ENCODE results near the gene ATG10.

The ATG10 gene

DNA sequence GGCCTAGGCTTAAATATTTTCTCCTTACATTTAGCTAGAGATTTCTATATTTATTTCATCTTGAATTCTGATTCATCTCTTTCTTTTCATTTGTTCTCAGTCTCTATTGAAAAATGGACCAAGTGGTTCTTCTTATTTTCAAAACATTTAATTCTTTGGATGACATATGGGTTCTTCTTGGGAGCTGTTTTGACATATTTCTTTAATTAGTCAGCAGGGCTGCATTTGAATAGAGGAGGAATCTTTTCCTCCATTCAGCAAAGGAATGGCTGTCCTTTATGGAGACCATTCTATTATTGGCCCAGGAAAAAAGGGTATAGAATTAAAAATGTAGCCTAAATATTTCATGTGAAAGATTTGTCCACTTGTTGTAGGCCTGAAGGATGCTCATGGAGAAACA lies 196.5 kb downstream of the ATG10 start:
- no peak for DNase-seq

DNA sequence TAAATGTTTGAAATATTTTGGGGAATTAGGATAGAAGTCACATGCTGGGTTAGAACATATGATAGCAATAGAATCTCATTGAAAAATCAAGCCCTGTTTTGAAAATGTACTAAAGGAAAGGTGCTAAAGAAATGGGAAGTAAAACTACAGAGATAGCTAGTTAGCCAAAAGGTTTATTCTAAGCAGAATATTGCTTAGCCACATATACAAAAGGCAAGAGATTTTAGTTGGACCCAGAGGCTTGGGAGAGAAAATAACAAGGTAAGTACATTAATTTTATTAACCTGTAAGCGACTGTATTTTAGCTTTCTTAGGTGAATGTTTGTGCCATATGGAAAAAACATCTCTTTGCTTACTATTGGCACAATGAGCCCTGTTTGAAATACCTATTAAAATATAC lies 198.1 kb downstream of the ATG10 start:
- no peak for DNase-seq

DNA sequence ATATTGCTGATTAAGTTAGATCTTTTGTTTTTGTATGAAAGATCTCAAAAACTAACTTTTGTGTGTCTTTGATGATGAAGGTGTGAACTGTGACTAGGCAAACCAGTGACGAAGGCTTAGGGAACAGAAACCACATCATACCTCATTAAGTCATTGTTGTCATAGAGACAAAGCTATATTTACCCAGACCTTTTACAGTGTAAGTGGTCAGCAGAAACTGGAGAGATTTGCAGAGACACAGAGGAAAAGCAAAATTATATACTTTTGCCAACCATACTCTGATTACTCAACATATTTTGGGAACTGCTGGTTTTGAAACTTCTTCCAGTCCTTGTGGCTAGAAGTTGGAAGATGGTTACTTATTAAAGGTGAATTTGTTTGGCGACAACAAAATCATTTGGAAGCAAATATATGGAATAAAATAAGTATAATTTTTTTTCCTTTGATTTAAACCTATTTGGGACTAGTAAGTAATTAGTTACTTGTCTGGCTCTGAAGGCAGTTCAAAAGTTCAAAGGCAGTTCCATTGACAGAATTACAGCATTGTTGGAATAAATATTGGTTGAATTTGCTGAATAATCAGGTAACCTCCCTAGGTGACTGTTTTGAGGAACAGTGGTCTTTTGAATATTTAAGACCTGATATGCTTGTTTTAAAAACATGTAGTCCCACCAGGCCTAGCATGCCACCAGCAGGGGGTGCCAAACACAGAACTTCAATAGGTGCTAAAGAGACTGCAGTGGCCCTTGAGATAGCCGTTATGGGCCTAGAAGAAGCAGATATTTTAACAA lies 202.5 kb downstream of the ATG10 start:
- peak; percentile 68 for DNase-seq

DNA sequence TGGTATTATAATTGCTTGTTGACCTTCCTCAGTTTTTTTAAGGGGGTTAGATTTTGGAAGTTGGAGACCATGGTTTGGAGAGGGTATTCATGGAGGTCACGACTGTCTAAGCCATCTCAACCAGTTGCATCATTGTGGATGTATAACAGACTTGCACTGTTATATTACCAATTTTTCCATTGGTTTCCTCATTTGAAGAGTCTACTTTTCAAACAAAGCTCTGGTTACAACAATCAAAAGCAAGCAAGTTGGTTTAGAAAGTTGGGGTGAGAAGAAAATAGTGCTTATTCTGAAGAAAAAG lies 203.0 kb downstream of the ATG10 start:
- DNase-seq, result no peak

DNA sequence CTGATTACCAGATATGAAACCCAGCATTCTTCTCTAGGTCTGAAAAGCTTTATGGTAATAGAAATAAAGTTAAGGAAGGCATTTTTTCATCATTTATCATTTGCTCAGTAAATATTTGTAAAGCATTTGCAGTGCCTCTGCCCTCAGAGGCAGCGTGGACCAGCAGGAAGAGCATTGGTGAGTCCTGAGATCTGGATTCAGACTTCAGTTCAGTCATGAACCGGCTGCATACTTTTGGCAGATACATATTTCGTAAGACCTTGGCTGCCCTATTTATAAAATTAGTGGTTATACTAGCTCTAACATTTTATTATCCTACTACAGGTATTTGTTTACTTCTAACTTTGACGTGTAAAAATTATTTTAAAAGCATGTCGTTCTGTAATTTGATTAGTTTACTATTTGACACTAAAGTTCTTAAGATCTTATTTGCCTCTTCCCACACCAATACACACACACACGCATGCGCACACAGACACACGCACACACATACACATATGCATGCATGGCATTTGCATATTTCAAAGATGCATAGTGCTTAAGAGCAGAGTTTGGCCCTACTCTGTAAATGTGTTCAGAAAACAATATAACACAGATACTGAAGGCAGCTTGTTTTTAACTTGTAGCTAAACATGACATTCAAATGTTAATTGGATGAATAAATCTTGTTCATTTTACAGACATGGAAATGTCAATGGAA lies 204.4 kb downstream of the ATG10 start:
- no peak for DNase-seq

DNA sequence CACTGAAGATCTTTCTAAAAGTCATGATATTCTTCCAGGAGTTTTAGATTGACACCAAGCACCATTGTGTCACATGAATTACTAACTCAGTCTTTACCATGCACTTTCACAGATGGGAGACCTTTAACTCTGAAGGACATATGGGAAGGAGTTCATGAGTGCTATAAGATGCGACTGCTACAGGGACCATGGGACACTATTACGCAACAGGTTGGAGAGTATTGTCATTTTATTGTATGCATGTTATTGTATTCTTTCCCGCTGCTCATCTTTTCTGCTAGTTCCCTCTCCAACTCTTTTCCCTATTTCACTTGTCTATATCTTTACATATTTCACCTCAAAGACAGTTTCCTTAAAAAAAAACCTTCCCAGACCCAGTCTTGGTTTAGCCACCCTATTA lies 206.6 kb downstream of the ATG10 start:
- DNase-seq, result no peak

DNA sequence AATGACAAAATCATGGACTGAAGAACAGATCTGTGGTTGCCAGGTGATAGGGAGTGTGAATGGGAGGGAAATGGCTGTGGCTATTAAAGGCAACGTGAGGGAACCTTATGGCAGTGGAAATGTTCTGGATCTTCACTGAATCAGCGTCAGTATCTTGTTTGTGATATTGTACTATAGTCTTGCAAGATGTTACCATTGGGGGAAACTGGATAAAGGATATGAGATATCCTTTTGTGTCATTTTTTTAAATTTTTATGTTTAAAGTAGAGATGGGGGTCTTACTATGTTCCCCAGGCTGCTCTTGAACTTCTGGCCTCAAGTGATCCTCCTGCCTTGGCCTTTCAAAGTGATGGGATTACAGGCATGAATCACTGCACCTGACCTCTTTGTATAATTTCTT lies 210.8 kb downstream of the ATG10 start:
- no peak for DNase-seq

DNA sequence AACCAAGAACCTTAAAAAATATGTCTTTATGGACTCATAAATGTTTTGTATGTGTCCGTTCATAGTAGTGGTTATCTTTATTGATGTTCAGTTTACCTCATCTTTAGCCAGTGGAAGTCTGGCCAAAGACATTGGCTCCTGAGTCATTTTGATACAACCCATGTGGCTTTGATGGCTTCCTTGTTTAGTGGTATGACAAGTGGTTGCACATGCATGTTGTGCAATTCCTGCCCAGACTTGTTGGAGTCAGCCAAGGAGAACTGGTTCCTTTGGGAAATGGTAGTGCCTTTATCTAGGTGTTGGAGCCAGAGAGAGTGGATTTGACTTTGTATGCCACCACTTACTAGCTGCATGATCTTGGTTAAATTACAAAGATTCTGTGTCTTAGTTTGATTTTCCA lies 212.0 kb downstream of the ATG10 start:
- peak; percentile 65 for DNase-seq

DNA sequence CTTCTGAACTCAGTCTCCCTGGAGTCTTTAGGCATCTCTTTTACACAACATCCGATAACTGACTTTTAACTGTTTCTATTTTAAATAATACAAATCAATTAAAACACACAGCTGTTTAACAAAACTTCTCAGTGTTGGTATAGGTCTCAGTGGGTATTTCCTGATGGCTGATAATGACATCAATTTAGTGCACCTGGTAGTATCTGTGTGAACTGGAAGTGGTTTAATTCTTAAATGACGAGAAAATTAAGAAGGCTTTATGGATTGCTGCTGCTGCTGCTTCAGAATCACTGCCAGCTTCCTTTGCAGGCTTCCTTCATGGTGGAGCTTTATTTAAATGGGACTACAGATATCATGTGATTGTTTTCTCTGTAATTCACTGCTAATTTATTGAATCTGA lies 214.0 kb downstream of the ATG10 start:
- DNase-seq, result no peak

DNA sequence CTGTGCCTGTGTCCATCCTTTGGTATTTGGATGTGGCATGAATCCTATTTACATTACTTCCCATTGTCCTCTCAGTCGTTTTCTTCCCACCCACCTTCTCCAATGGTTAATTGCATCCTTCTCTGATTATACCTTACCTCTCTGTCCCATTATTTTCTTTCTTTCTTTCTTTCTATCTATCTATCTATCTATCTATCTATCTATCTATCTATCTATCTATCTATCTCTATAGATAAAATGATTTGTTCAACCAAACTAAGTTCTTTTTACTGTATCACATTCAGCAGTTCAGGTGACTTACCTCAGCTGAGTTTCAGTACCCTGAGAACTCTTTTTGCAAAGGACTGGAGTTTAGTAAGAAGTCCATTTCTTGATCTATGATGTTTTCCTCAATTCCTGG lies 225.7 kb downstream of the ATG10 start:
- no peak for DNase-seq

DNA sequence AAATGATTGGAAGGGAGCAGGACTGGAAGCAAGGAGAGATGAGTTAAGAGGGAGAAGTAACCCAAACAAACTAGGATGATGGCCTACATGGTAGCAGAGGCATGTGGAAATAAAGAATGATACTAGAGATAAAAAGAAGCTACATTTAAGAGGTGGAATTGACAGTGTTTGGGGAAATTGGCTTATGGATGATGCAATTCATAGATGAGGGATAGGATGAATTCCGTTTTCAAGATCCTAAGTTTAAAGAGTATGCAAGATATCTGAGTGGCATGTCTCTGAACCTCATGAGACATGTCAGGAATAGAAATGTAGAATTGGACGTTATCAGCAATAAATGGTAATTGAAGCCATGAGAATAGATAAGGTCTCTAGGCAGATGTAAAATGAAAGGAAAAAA lies 232.7 kb downstream of the ATG10 start:
- DNase-seq, result no peak

DNA sequence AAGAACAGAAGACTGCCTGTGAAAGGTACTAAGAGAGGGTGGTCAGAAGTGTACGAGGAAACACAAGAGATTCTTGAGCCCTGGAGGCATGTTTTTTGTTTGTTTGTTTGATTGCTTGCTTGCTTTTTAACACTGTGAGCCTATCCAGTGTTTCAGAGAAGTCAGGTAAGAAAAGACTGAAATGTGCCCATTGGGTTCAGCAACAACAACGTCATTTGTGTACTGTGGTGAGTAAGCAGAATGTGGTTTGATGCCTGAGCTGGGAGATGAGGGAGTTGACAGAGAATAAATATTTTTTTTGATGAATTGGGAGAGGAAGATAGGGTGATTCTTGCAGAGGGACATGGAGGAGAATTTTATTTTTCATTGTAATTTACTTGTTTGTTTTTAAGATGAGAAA lies 233.2 kb downstream of the ATG10 start:
- DNase-seq, result peak; percentile 4

DNA sequence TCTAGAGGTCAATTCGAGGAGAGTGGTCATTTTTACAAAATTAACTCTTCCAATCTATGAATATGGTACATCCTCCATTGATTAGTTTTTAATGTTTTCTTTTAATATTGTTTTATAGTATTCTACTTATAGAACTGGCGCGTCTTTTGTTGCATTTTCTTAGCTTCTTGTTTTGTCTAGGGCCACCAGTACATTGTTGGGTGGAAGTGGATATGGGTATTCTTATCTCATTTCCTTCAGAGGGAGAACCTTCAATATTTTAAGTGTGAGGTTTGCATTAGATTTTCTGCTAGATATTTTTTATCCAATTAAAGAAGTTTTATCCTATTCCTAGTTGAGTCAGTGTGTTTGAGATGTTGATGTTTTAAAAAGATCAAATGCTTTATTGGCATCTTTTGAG lies 236.5 kb downstream of the ATG10 start:
- no peak for DNase-seq

DNA sequence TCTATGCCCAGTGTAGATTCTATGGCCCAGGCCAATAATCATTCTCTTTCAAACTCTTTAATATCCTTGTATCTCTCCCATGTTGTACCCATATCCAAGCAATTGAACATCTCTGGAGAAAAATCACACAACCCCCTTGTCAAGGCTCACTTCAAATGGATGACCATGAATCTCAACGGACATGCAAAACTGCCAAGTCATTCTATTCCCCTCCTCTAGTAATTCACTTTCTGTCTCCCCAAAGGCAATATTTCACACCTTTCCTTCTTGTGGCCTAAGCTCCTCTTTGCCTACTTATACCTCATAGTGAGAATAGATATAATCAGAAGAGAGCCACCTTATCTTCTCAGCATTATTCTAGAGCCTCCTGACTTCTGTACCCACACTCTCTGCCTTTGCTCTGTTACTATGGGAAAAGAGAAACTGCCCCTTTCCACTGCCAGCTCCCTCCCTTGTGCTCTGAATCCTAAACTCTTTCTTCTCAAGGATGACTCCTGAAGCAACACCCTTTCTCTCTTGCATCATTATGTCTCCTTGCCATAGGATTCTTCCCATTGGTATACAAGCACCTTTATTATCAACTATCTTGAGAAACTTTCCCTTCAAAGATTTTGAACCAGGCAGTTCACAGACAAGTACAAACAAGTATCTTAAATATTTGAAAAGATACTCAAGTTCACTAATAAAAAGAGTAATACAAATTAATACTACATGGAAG lies 240.2 kb downstream of the ATG10 start:
- no peak for DNase-seq

DNA sequence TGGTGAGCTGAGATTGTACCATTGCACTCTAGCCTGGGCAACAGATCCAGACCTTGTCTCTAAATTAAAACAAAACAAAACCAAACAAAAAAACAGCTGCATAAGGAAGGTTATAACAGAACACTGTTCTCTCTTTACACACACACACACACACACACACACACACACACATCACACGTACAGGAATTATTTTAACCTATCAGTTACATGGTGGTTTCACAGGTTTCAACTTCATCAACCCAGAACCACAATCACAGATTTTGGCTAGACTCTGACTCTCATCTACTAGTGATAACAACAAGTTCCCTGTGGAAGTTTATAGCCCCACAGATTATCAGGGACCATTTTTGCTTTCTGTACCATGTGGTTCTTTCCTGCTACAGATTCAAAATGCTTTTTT lies 246.1 kb downstream of the ATG10 start:
- DNase-seq, result no peak

DNA sequence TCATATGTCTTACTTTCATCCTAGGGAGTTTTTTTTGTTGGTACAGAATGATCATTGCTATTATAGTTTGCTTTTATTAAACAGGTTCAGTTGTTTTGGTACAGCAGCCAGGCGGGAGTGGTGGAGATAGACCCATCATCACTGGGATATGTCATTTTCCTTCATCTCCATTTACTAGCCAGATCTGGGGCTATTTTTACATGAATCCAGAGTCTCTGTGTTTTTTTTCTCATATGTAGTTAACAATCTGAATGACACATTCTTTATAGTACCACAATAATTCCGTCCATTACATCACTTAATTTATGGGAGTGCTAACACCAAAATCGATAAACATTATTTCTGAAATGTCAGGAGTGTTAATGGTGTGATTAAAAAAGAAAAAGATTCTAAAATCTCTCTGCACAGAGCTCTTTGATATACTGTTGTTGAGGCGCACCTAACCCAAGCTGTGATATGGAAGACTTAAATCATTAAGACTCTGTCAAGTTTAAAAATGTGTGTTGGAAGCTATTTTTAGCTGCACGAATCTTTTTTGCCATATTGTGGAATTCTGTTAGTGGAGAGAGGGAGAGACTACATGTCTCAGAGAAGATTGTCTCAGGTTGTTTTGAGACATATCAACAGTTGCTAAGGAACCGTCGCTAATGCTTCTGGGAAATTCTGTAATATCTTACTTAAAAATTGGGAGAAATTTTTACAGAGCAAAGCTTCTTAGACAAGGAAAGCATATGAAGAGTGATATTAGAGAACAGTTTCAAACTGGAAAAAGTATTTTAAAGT lies 246.7 kb downstream of the ATG10 start:
- no peak for DNase-seq

DNA sequence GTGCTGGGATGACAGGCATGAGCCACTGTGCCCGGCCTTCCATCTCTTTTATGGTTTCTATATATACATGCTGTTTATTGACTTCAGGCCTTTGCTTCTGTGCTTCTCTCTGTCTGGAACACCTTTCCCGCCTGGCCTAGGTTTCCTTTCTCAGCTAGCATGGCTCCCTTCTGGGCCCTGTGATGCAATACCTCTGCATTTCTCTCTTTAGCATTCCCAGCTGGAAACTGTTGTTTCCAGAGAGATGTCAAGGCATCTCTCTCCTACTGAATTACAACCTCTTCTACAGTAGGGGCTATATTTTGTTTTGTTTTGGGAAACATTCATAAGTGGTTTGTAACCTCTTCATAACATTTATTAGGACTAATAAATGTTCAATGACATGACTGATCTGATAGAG lies 249.2 kb downstream of the ATG10 start:
- no peak for DNase-seq

DNA sequence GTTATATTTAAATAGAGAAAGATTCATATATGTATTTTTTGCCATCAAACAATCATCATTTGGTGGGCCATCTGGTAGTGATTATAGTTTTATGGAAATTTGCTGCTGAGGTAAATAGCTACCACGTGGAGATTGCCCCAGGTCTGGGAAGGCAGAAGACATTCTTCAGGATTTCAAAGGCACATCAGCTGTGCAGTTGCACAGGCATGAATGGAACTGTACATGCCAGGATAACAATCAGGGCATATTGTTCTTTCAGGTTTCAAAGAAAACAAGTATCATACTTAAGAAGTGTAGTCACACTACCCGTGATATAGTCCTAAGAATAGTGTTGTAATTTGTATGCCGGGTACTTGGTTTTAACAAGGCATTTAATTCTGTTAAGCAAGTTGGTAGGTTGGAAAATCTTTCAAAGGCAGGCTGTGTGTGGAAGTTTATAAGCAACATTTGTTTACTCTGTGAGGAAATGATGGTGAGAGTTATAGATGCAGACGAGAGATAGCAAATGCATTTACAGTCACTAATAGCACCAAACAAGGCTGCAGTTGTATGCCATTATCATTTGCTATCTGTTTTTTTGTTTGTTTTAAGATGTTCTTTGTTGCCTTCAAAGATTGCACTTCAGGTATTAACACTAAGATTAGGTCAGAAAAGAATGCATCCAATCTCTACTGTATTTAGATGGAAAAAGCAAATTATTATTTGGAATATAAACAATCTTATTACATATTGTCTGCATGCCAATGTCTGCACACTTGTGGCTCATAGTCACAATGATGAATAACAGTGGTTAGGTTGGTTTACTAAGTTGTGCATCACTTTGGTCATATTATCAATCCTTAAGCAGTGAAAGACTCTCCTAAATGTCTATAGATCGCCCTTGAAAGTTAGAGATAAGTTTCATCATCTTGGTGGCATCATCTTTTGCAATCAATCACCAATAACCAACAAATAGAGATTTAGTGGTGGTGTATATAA lies 251.1 kb downstream of the ATG10 start:
- no peak for DNase-seq

DNA sequence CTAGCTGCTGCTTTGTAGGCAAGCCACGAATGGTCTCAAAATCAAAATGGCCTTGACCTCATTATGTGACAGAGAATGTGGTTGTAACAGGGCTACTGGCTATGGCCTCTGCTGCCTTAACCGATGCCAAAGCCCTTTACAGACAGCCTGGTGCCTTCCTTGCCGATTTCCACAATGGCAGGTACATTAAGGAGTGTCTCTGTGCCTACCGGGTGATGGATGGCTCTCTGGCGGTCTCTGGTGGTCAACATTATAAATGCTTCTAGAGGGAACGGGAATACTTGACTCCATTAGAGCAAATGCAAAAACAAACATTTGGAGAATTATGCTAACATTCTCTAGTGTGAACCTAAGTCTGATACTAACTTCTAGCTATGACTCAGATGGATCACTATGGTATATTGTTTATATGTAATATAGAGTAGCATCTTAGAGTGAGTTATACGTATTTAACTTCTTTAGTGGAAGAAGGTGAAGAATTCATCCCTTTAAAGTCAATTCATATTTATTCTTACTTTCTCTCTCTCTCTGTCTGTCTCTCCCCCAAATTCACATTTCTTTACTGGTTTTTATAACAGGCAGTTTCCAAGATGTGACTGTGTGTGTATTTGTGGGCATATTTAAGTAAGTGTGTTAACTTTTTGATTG lies 253.8 kb downstream of the ATG10 start:
- DNase-seq, result peak; percentile 71

DNA sequence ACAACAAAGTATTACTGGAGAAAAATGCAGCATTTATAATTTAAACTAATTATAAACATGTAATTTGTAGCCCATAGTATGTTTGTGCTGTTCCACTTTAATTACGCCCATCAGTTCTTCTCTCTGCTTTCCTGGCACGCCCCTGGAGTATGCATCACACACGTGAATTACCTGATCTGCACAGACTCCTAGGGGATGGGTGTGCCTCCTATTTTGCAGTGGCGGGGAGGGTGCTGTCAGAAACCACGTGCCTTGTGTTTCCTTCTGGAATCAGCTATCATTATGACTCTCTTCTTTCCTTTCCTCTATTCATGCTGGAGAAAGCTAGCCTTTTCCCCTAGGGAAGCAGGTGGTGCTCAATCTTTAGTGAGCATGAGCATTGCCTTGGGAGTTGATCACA lies 263.1 kb downstream of the ATG10 start:
- DNase-seq, result no peak

DNA sequence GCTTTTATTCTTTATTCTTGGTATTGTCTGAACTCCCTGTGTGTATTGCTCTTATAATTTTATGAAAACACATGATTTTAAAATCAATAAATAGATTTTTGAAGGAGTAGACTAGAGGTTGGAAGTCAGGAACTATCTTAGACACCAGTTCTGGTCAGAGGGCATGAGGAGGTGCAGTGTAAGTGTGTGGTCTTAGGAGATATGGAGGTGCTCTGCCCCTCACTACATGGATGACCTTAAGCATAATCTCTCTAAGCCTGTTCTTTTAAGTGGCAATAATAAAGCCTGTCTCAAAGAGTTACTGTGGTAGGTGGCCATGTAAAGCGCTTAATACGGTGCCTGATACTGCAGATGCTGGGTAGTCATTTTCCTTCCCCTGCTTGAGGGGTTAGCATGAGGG lies 272.3 kb downstream of the ATG10 start:
- no peak for DNase-seq

All from activated CD4-positive, alpha-beta T cell treated with anti-CD3 and anti-CD28 coated beads, Interleukin-10, Interleukin-2, amounts not matched to agents 100 ng/mL and 50 ng/mL, durations not matched to agents 16 hours and 8 hours (primary cell).